ENCODE measurements around the gene SAMD4B.
"Not testable (repeated sequence)": the region's sequence is repeated elsewhere in the genome, so short reads cannot be mapped to it uniquely, and the experiment has no call there.

The SAMD4B gene

DNA sequence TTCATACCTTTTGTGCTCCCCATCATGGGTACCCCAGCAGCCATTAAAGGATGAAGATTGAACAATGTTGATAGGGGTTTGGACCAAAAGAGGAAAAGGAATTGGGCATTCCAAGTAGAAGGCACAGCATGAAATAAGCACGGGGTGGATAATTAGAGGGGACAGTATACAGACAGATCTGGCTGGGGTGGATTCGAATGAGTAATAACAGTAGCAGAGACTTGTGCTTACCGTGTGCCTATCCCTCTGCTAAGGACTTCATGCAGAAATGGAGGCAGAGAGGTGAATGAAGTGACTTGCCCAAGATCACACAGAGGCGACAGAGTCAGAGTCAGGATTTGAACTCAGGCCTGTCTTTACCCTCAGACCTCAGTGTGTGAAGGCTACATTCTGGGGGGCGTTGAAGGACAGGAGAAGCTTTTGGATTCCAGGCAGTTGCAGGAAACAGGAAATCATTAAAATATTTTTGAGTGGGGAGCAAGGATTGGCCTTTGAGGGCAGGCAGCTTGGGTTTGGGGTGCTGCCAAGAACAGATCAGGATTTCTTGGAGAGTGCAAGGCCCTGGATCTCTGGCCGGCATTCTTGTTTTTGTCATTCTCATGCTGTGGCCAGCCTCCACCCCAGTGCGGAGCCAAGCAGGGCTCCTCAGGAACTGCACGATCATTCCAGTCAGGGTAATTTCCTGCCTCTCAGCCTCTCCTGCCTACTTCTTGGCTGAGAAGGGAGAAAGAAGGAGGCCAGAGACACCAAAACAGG, 30.0 kb downstream of the SAMD4B start:
- DNase-seq = no peak

DNA sequence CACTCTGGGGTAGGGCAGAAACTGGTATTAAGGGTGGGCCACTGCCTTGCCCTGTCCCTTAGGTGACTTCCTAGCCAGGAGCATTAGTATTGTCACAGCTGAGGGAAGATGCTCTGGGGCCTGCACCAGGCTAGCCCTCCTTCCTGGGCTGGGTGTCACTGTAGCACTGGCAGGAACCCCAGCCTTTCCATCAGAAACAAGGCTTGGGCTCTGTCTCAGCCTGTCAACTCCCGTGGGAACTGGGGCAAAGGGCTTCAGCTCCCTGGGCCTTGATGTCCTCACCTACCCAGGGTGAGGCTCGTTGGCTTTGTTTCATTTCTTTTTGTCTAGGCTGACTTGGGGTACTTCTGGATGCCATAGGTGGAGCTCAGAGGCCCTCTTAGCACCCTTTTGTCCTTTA, 30.7 kb downstream of the SAMD4B start:
- DNase-seq = no peak

DNA sequence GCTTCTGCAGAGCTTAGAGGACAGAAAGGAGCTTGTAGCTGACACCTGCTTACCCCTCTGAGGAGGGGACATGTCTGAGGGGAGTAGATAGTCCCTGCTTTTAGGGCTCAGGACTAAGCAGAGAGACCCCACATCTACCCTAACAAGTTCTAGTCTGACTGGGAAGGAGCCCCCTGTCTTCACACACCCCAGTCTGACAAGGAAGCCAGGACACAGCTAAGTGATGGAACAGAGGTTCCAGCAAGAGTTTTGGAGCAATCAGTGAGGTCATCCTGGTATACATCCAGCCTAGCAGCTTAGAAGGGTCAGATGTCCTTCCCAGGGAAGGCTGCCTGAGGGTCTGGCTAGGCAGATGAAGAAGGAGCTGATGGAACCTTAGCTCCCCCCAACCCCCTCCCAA, 33.7 kb downstream of the SAMD4B start:
- no peak for DNase-seq

DNA sequence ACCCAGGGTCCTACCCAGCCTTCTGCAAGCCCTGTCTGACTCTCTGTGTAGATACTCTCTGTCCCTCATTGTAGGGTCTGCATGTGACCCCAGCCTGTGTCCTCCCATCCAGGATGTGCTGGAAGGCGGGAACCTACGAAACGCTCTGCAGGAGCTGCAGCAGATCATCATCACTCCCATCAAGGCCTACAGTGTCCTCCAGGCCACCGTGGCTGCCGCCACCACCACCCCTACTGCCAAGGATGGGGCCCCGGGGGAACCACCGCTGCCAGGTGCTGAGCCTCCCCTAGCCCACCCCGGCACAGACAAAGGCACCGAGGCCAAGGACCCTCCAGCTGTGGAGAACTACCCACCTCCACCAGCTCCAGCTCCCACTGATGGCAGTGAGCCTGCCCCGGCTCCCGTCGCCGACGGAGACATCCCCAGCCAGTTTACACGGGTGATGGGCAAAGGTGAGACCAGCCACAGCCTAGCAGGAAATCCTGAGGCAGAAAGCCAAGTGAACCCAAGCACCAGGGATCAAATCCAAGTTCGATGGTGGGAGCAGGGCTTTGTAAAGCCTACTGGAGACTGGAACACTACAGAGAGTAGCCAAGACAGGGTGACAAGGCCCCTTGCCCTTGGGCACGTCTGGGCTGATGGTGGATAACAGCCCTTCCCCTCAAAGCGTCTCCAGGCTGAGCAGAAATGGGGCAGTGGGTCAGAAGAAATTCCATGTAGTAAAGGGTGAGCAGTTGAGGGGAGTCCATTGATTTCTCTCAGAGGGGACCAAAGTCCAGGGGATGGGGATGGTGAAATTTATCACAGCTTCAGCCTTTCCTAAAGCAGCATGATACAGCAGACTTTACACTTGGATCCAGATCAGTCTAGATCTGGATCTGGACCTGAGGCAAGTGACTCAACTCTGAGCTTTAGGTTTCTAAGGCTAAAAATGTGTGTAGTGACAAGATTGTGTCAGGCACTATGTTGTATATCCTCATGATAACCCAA, 35.4 kb downstream of the SAMD4B start:
- DNase-seq = no peak

DNA sequence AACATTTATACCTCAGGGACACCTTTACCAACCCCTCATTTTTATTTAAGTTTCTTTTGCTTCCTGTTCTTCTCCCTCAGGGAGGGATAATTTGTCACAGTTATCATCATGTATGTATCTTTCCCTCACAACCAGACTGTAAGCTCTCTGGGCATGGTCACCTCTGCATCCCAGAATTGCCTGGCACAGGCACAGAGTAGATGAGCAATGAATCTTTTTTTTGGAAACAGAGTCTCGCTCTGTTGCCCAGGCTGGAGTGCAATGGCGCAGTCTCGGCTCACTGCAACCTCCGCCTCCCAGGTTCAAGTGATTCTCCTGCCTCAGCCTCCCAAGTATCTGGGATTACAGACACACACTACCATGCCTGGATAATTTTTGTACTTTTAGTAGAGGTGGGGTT, 37.1 kb downstream of the SAMD4B start:
- DNase-seq = not testable (repeated sequence)

DNA sequence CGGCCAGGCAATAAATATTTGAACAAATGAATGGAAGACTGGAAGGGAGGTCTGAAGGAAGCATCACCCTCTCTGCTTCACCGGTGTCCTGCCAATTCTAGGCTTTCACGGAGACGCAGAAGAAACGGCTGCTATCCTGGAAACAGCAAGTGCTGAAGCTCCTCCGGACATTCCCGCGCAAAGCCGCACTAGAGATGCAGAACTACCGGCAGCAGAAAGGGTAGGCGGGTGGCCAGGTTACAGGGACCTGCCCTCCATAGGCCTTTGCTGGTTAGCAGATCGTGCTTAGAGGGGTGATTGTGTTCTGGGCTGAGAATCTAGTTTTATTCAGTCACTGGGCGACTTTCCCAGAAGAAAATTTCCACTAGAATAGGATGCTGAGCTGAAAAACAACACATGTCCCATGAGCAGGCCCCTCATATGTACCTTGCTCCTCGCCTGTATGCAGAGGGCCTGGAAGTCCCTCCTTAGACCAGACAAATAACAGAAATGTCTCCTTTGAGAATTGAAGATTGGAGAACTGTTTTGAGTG, 37.7 kb downstream of the SAMD4B start:
- DNase-seq = no peak

DNA sequence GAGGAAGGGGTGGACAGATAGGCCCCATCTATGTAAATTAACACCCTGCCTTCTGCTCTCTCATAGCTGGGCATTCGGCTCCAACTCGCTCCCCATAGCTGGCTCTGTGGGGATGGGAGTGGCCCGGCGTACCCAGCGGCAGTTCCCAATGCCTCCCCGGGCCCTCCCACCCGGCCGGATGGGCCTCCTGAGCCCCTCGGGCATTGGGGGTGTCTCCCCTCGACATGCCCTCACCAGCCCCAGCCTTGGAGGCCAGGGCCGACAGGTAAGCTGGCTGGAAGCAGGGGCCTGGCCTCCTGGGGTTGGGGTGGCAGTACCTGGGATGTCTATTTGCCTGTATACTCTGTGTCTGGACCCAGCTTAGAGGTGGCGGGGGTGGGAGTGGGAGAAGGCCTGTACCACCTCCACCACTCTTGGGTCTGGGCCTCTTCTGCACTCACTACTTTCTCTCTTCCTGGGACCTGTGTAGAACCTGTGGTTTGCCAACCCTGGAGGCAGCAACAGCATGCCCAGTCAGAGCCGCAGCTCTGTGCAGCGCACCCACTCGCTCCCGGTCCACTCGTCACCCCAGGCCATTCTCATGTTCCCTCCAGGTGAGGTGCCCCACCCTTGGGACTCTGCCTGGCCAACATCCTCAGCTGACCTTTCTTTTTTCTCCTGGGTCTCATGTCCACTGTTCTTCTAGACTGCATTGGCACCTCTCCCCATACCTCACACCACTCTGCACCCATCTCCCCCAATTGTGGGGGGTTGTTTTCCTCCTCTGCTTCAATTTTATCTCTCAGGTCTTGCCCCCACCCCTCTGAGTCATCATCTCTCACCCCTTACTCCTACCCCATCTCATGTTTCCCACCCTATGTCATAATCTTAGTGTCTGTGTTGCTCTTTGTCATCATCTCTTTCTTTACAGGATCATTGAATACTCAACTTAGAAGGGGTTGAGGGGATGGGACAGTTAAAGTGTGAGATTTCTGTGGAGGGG, 38.6 kb downstream of the SAMD4B start:
- no peak for DNase-seq

DNA sequence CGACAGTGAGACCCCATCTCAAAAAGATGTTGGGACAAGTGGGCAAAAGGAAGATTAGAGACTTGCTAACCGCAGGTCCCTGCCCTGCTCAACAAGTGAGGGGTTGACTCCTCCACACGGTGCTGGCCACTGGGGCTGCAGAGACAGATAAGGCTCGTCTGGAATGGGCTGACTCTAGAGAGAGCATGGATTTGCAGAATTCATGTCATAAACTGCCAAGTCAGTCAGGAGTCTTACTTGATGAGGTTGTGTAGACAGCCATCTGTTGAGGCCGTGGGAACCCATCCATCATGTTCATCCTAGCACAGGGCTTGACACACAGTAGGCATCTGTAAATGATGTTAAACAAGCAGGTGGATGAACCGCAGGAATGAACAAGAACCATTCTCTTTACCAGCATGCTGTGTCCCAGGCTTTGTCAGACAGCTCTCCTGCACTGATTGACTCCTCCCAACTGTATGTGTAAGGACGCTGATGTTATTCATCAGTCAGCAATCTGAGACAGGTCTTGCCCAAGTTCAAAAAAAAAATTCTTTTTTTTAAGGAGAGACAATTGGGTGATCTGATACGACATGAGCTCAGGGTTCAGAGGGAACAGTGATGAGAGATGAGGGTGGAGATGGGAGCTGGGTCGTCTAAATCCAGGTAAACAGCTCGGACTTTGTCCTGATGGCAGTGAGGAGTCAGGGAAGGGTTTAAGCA, 39.8 kb downstream of the SAMD4B start:
- no peak for DNase-seq

DNA sequence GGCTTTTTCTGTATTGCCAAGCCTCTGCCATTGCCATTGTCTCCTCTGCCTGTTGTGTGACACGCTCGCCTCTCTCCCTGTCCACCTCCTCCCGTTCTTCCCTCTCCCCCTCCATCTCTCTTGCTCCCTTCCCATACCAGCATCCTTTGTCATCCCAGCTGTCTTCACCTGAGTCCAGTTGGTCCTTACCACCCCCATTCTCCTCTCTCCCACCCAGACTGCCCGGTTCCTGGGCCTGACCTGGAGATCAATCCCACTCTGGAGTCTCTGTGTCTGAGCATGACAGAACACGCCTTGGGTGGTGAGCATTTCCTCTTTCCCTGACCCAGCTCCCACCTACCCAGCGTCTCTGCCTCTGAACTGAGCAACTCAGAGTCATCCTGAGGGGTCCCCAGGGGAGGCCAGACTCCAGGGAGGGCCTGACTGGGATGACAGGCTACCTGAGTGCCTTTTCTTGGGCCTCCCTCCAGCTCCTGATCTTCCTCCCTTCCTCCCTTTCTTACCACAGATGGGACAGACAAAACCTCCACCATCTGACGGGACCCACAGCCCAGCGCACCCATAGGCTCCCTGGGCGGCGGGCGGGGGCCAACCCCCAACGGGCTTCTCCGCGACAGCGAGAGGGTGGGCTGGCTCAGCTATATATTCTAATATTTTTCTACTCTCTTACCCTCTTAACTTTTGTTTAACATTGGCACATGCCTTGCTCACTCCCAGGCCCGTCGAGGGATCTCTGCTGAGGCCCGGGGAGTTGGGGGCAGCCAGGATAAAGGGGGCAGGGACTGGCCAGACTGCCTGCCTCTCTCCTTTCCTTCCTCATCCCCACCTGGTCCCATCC, 41.0 kb downstream of the SAMD4B start:
- DNase-seq = no peak

DNA sequence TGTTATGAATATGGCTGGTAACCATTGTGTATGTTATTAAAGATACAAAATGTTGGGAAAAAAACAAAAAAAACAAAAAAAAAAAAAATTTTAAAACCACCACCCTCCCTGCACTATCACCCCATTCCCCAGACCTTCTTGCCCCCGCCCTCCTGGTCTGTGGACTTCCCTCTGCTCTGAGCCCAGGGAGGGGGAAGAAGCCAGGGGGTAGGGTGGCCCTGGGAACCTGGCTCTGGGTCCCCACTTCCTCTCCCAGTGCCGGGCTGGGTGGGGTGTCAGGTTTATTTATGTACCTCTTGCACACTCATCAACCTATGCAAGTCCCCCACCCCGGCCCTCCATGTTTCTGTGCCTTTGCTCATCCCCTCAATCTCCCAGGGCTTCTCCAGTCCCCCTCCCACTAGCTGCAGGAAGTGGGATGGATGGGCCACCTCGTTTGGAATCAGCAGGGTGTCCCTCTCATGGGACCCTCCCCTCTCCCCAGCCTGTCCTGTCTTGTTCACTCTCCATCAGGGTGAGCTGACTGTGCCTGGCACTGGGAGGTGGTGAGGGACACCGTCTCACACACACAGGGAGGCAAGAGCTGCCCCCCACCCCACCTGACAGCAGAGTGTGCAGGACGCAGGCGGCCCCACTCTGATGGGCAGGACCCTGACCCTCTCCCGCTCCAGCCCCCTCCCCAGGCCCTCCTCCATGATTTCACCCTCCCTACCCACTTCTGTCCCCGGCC, 42.8 kb downstream of the SAMD4B start:
- no peak for DNase-seq

DNA sequence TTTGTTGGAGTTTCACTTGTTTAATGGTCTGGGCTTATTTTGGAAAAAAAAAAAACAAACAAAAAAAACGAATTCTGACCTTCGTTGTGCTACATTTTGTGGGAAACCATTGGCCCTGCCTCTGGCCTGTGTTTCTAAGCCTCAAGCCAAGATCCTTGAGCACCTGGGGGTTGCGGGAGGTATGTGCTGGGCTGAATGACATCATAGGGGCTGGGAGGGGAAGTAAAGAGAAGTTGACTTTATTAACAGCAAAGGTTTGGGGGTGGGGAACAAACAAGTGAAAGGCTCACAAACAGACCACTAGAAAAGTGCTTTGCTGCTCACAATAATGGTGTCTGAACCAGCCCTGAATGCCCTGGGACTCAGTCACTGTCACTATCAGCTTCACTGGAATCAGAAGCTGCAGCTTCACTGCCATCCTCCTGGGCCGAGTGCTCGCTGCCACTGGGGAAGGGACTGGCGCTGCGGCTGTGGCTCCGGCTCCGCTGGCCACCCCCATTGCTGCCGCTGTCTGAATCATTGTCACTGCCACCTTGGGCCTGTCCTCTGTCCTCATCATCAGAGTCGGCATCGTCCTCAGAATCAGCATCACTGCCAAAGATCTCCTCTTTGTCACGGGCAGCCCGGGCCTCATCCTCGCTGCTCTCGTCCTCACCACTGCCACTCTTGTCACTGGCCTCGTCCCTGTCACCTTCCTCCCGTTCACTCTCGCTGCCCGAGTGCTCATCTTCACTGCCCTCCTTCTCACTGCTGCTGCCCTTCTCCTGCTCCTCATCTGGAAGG, 43.6 kb downstream of the SAMD4B start:
- DNase-seq = no peak

DNA sequence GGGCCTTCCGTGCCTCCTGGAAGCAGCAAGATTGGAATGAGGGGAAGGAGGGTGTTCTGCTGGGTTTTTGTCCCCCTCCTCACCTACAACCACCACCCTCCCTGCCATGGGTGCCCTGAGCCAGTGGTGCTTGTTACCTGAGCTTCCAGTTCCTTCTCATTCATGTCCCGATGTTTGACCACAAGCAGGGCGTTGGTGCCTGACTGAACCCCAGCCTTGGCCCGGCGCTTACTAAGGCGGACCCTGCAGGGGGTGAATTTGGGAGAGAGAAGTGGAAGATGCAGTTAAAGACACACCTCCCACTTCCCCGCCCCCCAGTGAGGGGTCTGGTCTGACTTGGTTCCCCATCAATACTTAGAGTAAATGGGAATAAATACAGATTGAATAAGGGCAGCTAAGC, 44.3 kb downstream of the SAMD4B start:
- no peak for DNase-seq

DNA sequence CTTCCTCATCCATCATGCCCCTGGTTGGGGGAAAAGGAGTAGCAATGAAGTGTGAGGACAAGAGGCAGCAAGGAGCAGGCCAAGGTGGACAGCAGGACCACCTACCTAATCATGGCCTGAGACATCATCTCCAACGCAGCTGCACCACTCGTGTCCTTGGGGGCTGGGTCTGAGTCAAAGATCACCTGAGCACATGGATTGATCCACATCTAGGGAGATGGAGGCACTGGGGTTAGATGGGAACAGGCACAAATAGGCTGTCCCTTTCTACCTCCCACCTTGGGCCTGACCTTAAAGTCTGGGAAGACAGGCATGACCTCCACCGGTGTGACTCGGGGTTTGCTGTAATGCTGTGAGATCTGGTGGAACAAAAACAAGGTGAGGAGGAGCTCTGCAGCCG, 46.4 kb downstream of the SAMD4B start:
- DNase-seq = no peak

DNA sequence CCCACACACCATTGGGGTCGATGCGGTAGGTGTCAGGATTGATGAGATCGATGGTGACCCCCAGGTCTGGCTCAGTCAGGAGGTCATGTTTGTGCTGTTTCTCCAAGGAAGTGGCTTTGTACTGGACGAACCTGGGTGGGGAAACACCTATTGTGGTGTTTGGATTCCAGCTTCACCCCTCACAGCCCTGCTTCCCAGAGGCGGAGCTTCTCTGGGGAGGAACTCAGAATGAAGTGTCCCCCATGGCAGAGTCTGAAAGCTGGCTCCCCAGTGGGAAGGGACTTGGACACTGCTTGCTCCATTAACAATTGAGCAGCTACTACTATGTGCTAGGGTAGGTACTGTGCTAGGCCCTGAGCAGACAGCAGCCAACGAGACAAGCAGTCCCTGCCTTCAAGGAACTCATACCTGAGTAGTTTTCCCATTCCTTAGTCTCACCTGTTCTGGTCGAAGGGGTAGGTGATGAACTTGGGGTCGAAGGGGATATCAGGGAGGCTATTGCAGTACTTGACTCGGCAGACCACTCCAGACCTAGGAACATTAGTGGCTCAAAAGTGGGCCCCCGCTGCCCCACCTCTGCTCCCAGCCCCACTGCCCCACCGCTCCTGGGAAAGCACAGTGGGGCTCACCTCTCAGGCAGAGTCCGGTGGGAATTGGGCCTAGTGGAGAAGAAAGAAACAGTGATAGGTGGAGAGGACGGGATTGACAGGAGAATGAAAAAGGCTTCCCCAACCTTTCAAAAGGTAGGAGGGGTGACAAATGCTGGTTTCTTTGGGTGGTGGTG, 47.6 kb downstream of the SAMD4B start:
- DNase-seq = no peak

DNA sequence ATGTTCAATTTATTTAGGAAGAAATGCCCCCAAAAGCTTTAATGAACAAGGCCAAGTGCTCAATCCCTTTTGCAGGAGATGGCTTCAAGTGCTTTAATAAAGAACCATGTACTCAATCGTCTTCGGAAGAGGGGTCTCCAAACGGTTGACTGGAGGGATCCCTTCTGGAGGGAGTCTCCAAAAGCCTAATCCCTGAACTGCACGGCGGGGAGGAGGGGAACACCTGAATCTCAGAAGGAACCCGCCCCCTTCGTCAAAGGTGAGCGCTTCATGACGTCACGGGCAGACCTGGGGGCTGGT, 48.2 kb downstream of the SAMD4B start:
- no peak for DNase-seq

DNA sequence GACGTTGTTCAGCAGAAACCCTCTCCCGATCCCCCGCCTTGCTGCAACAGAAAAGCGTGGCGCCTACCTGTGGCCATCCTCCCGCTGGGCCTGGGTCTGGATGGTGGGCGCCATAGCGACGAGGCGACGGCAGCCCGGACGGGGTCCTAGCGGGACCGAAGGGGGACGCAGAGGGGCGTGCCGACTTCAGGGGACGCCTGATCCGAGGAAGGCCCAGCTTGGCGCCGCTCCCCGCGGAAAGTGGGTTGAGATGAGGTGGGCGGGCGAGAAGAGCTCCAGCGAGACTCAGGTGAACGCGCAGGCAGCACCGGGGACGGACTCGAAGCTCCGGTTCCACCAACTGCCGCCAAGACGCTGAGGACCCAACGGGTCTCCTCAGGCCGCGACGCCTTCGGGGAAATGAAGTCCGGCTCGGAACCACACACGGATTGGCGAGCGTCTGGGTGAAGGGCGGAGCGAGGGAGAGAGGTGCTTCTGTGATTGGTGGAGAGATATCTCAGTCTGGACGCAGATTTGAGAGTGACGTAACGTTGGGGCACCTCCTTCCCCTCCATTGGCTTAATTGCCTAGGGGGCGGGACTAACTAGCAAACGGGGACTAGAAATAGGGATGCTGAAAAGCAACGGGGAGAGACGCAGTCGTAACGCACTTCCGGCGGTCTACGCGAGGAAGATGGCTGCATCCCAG, 48.7 kb downstream of the SAMD4B start, which contains the start of the genes MED29 and PAF1:
Gene MED29, plus strand, starts transcription at position 628 of the 687 bp plus-strand sequence. Its CDS starts 45 bp downstream, at position 673.
Gene PAF1, minus strand, starts transcription at position 356 of the 687 bp plus-strand sequence. Its CDS starts 242 bp downstream, at position 114.
- DNase-seq = peak; percentile 80 to 91 (median 88)

Measured in activated CD4-positive, CD25-positive, alpha-beta regulatory T cell (primary cell).